SU-DHL-6 (cell line): ENCODE measurements around the gene STK32A.

ENCODE experiments used
- H2AFZ ChIP-seq: fragments of 200-600 bp; sonication (generic); 2 replicates; pipeline ENCODE4 v1.6.1; 2014; ENCODE audit warnings: low read depth, mild to moderate bottlenecking, moderate library complexity, mixed read lengths, antibody characterized with exemption, low read length; ENCODE audit not compliant: severe bottlenecking
- H3F3A ChIP-seq: fragments of 200-600 bp; shearing (Covaris generic); 2 replicates; pipeline ENCODE4 v1.6.0; 2016; ENCODE audit warnings: antibody characterized with exemption, mild to moderate bottlenecking; ENCODE audit not compliant: insufficient read depth
- H3K27ac ChIP-seq: fragments of 200-600 bp; sonication (generic); 2 replicates; pipeline ENCODE4 v1.5.1; 2016; ENCODE audit warnings: low read depth, mild to moderate bottlenecking, low read length, moderate library complexity, mixed read lengths
- H3K27me3 ChIP-seq: fragments of 200-600 bp; sonication (generic), shearing (Covaris generic); 2 replicates; pipeline ENCODE4 v1.6.0; 2014; ENCODE audit warnings: mild to moderate bottlenecking, low read length
- H3K36me3 ChIP-seq: fragments of 200-600 bp; sonication (generic); 2 replicates; pipeline ENCODE4 v1.6.1; 2014; ENCODE audit warnings: mild to moderate bottlenecking, low read length, mixed read lengths
- H3K4me2 ChIP-seq: fragments of 300-600, 200-600 bp; shearing (Covaris generic), sonication (generic); 2 replicates; pipeline ENCODE4 v1.6.0; 2014; ENCODE audit warnings: low read length, low read depth, mild to moderate bottlenecking; ENCODE audit not compliant: poor library complexity, severe bottlenecking
- H3K4me3 ChIP-seq: fragments of 200-600 bp; sonication (generic); 2 replicates; pipeline ENCODE4 v1.5.1; 2014; ENCODE audit warnings: antibody characterized with exemption, low read length, mild to moderate bottlenecking, mixed read lengths; ENCODE audit not compliant: insufficient read depth, poor library complexity, severe bottlenecking
- H3K79me2 ChIP-seq: fragments of 200-600 bp; sonication (generic); 2 replicates; pipeline ENCODE4 v1.6.1; 2014; ENCODE audit warnings: mild to moderate bottlenecking, low read length, moderate library complexity; ENCODE audit not compliant: insufficient read depth
- H3K9ac ChIP-seq: fragments of 200-600 bp; sonication (generic); 2 replicates; pipeline ENCODE4 v1.7.0; 2014; ENCODE audit warnings: mild to moderate bottlenecking, low read length
- H3K9me2 ChIP-seq: fragments of 200-600 bp; sonication (generic); replicated peaks from 2 replicates; pipeline ENCODE4 v1.6.1; 2014; ENCODE audit warnings: low read length; ENCODE audit not compliant: insufficient read depth
- H3K9me3 ChIP-seq: fragments of 200-600 bp; sonication (generic); 2 replicates; pipeline ENCODE4 v1.6.1; 2014; ENCODE audit warnings: low read length, mixed read lengths; ENCODE audit not compliant: insufficient read depth
- H4K20me1 ChIP-seq: fragments of 200-600 bp; sonication (generic); 2 replicates; pipeline ENCODE4 v1.6.1; 2014; ENCODE audit warnings: low read depth, mild to moderate bottlenecking, antibody characterized with exemption, low read length, moderate library complexity, mixed read lengths
- CTCF ChIP-seq: fragments of 200-600 bp; sonication (generic); IDR thresholded peaks from one replicate; pipeline ENCODE4 v1.5.1; 2017; ENCODE audit warnings: antibody characterized with exemption, mild to moderate bottlenecking, low read length, moderate library complexity; ENCODE audit not compliant: insufficient read depth, poor library complexity, severe bottlenecking
- EZH2phosphoT487 ChIP-seq: fragments of 200-600 bp; sonication (generic), shearing (Covaris generic); conservative IDR thresholded peaks from 2 replicates; pipeline ENCODE4 v1.6.1; 2018; ENCODE audit warnings: mild to moderate bottlenecking, antibody characterized with exemption, low read length, moderate library complexity, mixed read lengths

The STK32A gene

GRCh38 chr5:147432323-147432722 is 197.5 kb downstream of the STK32A start:
- H3K27me3 ChIP-seq: peaks cover 4% of the 10 kb centered on the region; the same call in 1 of the 2 replicates
- no peaks in the 10 kb centered on the region for H3K9me2 ChIP-seq
- H3K4me2 ChIP-seq: no peak overlapping the region
- no peaks in the 10 kb centered on the region for H3K9me3 ChIP-seq
- TF ChIP-seq CTCF (no peak), EZH2phosphoT487 (no peak)
- no peak overlapping the region for H3K27ac ChIP-seq
- no peaks in the 10 kb centered on the region for H3F3A ChIP-seq
- H3K36me3 ChIP-seq: no peaks in the 10 kb centered on the region
- H3K79me2 ChIP-seq: no peaks in the 10 kb centered on the region
- no peak overlapping the region for H2AFZ ChIP-seq
- H3K9ac ChIP-seq: no peak overlapping the region
- no peak overlapping the region for H3K4me3 ChIP-seq
- no peaks in the 10 kb centered on the region for H4K20me1 ChIP-seq

- no peaks in the 10 kb centered on the region for H3K79me2 ChIP-seq
- H3K9me3 ChIP-seq: no peaks in the 10 kb centered on the region
- TF ChIP-seq CTCF (no peak), EZH2phosphoT487 (no peak)
- H3K4me3 ChIP-seq: no peak overlapping the region
- H4K20me1 ChIP-seq: no peaks in the 10 kb centered on the region
- H3F3A ChIP-seq: no peaks in the 10 kb centered on the region
- H3K4me2 ChIP-seq: no peak overlapping the region
- no peaks in the 10 kb centered on the region for H3K36me3 ChIP-seq
- H3K9me2 ChIP-seq: no peaks in the 10 kb centered on the region
- peaks cover 4% of the 10 kb centered on the region; the same call in 1 of the 2 replicates for H3K27me3 ChIP-seq
- H2AFZ ChIP-seq: no peak overlapping the region
- no peak overlapping the region for H3K27ac ChIP-seq
- no peak overlapping the region for H3K9ac ChIP-seq
Measured at GRCh38 chr5:147434049-147434448, 199.2 kb downstream of the STK32A start.

- no peaks in the 10 kb centered on the region for H3F3A ChIP-seq
- H3K36me3 ChIP-seq: no peaks in the 10 kb centered on the region
- no peaks in the 10 kb centered on the region for H4K20me1 ChIP-seq
- H3K9ac ChIP-seq: no peak overlapping the region
- H3K9me2 ChIP-seq: no peaks in the 10 kb centered on the region
- TF ChIP-seq EZH2phosphoT487 (no peak), CTCF (no peak)
- H3K4me3 ChIP-seq: no peak overlapping the region
- H2AFZ ChIP-seq: no peak overlapping the region
- H3K4me2 ChIP-seq: no peak overlapping the region
- no peaks in the 10 kb centered on the region for H3K79me2 ChIP-seq
- no peaks in the 10 kb centered on the region for H3K9me3 ChIP-seq
- peaks cover 4% of the 10 kb centered on the region; the same call in 1 of the 2 replicates for H3K27me3 ChIP-seq
- H3K27ac ChIP-seq: no peak overlapping the region
Measured at GRCh38 chr5:147436596-147436995, 201.8 kb downstream of the STK32A start.
